Measurements from ENCODE around the gene HSPA1A. TPM values are rescaled to one million over a fixed set of nuclear protein-coding genes. Genes with fewer than 3 reads are reported as not detected.

The HSPA1A gene
- total RNA-seq, 1 experiment from 2014 or later, result 20.3 TPM

DNA sequence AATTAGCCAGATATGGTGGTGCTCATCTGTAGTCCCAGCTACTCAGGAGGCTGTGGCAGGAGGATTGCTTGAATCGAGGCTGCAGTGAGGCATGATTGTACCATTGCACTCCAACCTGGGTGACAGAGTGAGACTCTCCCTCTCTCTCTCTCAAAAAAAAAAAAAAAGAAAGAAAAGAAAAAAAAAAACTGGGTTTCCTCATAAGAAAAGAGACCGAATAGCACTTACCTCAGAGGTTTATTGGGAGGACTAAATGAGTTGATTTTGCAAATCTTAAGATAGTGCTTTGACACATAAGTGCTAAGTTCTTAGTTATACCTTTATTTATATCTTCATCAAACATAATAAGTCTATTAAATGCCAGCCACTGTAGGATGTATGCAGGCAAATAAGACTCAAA, 44.5 kb upstream of the HSPA1A start:
- H3K9me3 Mint-ChIP-seq (ENCODE audit: unreplicated experiment), result no peaks in the 10 kb centered on the region
- TF ChIP-seq, protein P1, sequence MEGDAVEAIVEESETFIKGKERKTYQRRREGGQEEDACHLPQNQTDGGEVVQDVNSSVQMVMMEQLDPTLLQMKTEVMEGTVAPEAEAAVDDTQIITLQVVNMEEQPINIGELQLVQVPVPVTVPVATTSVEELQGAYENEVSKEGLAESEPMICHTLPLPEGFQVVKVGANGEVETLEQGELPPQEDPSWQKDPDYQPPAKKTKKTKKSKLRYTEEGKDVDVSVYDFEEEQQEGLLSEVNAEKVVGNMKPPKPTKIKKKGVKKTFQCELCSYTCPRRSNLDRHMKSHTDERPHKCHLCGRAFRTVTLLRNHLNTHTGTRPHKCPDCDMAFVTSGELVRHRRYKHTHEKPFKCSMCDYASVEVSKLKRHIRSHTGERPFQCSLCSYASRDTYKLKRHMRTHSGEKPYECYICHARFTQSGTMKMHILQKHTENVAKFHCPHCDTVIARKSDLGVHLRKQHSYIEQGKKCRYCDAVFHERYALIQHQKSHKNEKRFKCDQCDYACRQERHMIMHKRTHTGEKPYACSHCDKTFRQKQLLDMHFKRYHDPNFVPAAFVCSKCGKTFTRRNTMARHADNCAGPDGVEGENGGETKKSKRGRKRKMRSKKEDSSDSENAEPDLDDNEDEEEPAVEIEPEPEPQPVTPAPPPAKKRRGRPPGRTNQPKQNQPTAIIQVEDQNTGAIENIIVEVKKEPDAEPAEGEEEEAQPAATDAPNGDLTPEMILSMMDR (IDR thresholded peaks at IDR 0.05; ENCODE audit: unreplicated experiment), result no peak
- DNase-seq (ENCODE audit: unreplicated experiment), result no peak
- H3K36me3 Mint-ChIP-seq (ENCODE audit: insufficient read depth, unreplicated experiment), result no peaks in the 10 kb centered on the region
- intact Hi-C loops (cut with micrococcal nuclease), result loop anchor here (10.0 kb wide), 1 partner anchor 226 kb away; the partner anchor contains the start of genes ATP6V1G2, DDX39B and NFKBIL1
- H3K27me3 Mint-ChIP-seq (ENCODE audit: insufficient read depth, unreplicated experiment), result no peaks in the 10 kb centered on the region
- POLR2A ChIA-PET, result interaction anchor here (0.6 to 1.3 kb wide), 5 partner anchors 18 to 39 kb away, joined by 3 to 4 read pairs (median 3); partner anchors contain the start of gene CLIC1
- H3K4me3 Mint-ChIP-seq (ENCODE audit: unreplicated experiment), result no peak overlapping the region
- no TSS peak for BruUV-seq (replicated peaks)
- peaks cover 14% of the 10 kb centered on the region for H3K4me1 Mint-ChIP-seq (ENCODE audit: insufficient read depth, unreplicated experiment)
- CTCF ChIA-PET, result interaction anchor here (0.9 to 2.2 kb wide), 9 partner anchors 8 to 120 kb away, joined by 3 to 15 read pairs (median 8); partner anchors contain the start of gene LY6G5C
- no peak overlapping the region for H3K27ac Mint-ChIP-seq (ENCODE audit: low read depth, unreplicated experiment)

DNA sequence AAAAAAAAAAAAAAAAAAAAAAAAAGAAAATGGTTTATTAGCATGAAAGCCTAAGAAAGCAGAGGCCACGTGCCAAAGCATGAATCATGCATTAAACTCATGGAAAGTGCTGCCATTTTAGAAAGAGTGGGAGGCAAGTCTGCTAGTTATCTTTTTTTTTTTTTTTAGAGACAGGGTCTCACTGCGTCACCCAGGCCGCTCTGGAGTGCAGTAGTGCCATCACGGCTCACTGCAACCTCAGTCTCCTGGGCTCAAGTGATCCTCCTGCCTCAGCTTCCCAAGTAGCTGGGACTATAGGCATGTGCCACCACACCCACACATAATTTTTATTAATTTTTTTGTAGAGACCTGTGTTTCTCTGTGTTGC, 43.4 kb upstream of the HSPA1A start:
- no peaks in the 10 kb centered on the region for H3K9me3 Mint-ChIP-seq (ENCODE audit: unreplicated experiment)
- POLR2A ChIA-PET, result interaction anchor here (1.0 to 1.5 kb wide), 4 partner anchors 22 to 55 kb away, joined by 3 to 6 read pairs (median 4); partner anchors contain the start of genes CLIC1, HSPA1A, HSPA1B and HSPA1L
- BruUV-seq (replicated peaks), result no TSS peak
- intact Hi-C loops (cut with micrococcal nuclease), result loop anchor here (10.0 kb wide), 1 partner anchor 227 kb away; the partner anchor contains the start of genes ATP6V1G2, DDX39B and NFKBIL1
- peaks cover 2% of the 10 kb centered on the region for H3K36me3 Mint-ChIP-seq (ENCODE audit: insufficient read depth, unreplicated experiment)
- no peak for DNase-seq (ENCODE audit: unreplicated experiment)
- no peak overlapping the region for H3K27ac Mint-ChIP-seq (ENCODE audit: low read depth, unreplicated experiment)
- no peaks in the 10 kb centered on the region for H3K27me3 Mint-ChIP-seq (ENCODE audit: insufficient read depth, unreplicated experiment)
- TF ChIP-seq, protein P1 (IDR thresholded peaks at IDR 0.05; ENCODE audit: unreplicated experiment), result no peak
- H3K4me1 Mint-ChIP-seq (ENCODE audit: insufficient read depth, unreplicated experiment), result peaks cover 17% of the 10 kb centered on the region
- no peak overlapping the region for H3K4me3 Mint-ChIP-seq (ENCODE audit: unreplicated experiment)
- CTCF ChIA-PET, result interaction anchor here (0.6 to 2.0 kb wide), 6 partner anchors 11 to 186 kb away, joined by 3 to 8 read pairs (median 4); no protein-coding TSS in a partner anchor

DNA sequence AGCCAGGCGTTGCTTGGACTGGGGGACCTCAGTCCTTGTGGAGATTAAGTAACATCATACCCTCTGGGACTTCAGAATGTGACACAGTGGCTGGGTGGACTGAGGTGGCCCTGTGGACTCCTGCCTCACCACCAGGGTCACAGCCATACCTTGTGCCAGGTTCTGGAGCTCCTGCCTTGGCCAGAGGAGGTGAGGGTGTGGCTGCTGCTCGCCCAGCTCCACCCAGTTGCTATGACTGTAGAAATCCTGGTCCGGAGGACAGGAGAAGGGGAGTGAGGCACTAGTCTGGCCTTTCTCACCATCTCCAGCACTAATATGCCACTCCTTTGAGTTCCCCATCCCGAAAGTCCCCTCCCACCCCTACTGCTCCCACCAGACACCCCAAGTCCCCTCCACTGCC, 40.2 kb upstream of the HSPA1A start:
- peak overlapping the region; percentile 73 for H3K27ac Mint-ChIP-seq (ENCODE audit: low read depth, unreplicated experiment)
- no TSS peak for BruUV-seq (replicated peaks)
- peaks cover 26% of the 10 kb centered on the region for H3K4me1 Mint-ChIP-seq (ENCODE audit: insufficient read depth, unreplicated experiment)
- intact Hi-C loops (cut with micrococcal nuclease), result loop anchor here (1.0 to 10.0 kb wide), 2 partner anchors 88 to 230 kb away; partner anchors contain the start of genes ATP6V1G2, DDX39B and NFKBIL1
- no peaks in the 10 kb centered on the region for H3K9me3 Mint-ChIP-seq (ENCODE audit: unreplicated experiment)
- H3K4me3 Mint-ChIP-seq (ENCODE audit: unreplicated experiment), result peak overlapping the region; percentile 30
- CTCF ChIA-PET, result interaction anchor here (0.6 to 1.3 kb wide), 7 partner anchors 11 to 57 kb away, joined by 3 to 4 read pairs (median 3); partner anchors contain the start of gene VARS1
- DNase-seq (ENCODE audit: unreplicated experiment), result peak; percentile 43
- H3K27me3 Mint-ChIP-seq (ENCODE audit: insufficient read depth, unreplicated experiment), result no peaks in the 10 kb centered on the region
- TF ChIP-seq, protein P1 (IDR thresholded peaks at IDR 0.05; ENCODE audit: unreplicated experiment), result no peak
- H3K36me3 Mint-ChIP-seq (ENCODE audit: insufficient read depth, unreplicated experiment), result peaks cover 20% of the 10 kb centered on the region
- POLR2A ChIA-PET, result interaction anchor here (0.6 to 2.0 kb wide), 22 partner anchors 10 to 211 kb away, joined by 3 to 17 read pairs (median 4); partner anchors contain the start of genes CFB, CLIC1, HSPA1A and HSPA1B

DNA sequence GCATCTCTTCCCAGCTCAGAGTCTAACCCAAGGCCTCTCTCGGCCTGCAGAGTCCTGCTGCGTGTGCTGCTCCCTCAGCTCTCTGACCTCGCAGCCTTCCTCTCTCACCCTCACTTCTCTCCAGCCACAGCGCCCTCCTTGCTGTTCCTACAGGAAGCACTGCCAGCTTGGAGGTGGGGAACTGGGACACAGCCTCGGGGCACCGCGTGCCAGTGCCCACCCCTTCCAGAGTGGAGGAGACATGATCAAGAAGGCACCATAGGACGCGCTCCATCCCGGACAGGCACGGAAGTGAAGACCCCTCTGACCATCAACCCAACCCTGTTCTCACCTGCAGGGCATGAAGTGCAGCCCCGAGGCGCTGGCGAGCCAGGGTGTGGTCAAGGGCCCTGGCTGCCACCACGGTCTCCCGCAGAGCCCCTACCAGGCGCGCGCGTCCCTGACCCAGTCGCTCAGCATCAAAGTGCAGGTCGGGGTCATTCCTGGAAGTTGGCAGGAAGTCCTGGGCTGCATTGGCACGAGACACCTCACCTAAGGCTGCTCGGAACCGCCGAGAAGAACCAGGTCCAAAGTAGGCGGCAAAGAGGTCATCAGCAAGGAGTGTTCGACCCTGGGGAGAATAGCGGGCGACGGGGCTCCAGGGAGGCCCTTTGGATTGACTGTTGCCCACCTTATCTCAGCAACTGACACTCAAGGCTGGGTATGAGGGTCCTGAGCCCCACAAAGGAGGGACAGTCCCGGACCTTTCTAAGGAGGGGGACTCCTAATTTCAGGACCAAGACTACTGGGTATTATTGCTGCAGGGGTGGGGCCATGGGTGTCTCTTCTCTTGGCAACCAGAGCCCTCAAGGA, 39.5 kb upstream of the HSPA1A start:
- CTCF ChIA-PET, result interaction anchor here (0.6 to 1.3 kb wide), 6 partner anchors 10 to 57 kb away, joined by 3 to 4 read pairs (median 3); partner anchors contain the start of gene VARS1
- POLR2A ChIA-PET, result interaction anchor here (0.6 to 2.0 kb wide), 18 partner anchors 12 to 99 kb away, joined by 3 to 17 read pairs (median 4); partner anchors contain the start of genes CLIC1, HSPA1A, HSPA1B and HSPA1L
- H3K4me3 Mint-ChIP-seq (ENCODE audit: unreplicated experiment), result peak overlapping the region; percentile 30
- no peaks in the 10 kb centered on the region for H3K27me3 Mint-ChIP-seq (ENCODE audit: insufficient read depth, unreplicated experiment)
- no TSS peak for BruUV-seq (replicated peaks)
- H3K4me1 Mint-ChIP-seq (ENCODE audit: insufficient read depth, unreplicated experiment), result peaks cover 26% of the 10 kb centered on the region
- peak overlapping the region; percentile 73 for H3K27ac Mint-ChIP-seq (ENCODE audit: low read depth, unreplicated experiment)
- peaks cover 20% of the 10 kb centered on the region for H3K36me3 Mint-ChIP-seq (ENCODE audit: insufficient read depth, unreplicated experiment)
- no peak for DNase-seq (ENCODE audit: unreplicated experiment)
- intact Hi-C loops (cut with micrococcal nuclease), result loop anchor here (1.0 to 10.0 kb wide), 2 partner anchors 87 to 231 kb away; partner anchors contain the start of genes ATP6V1G2, DDX39B and NFKBIL1
- TF ChIP-seq, protein P1 (IDR thresholded peaks at IDR 0.05; ENCODE audit: unreplicated experiment), result no peak
- no peaks in the 10 kb centered on the region for H3K9me3 Mint-ChIP-seq (ENCODE audit: unreplicated experiment)

Measured in MCF 10A (cell line).